Fibroblast of lung (primary cell): ENCODE results near the gene SLC16A2. TPM values are rescaled to one million over a fixed set of nuclear protein-coding genes. Genes with fewer than 3 reads are reported as not detected.

Source experiments
- DNase-seq, 2 donors: peaks; one replicate each; pipeline versions ENCODE4 v3.0.0 to v3.0.0-alpha.2; 2010; ENCODE audit warnings: low read depth in 2 of 2
- H2AFZ ChIP-seq: 2 replicates; pipeline ENCODE4 v1.5.1; 2012; ENCODE audit warnings: low read length, control low read depth, inconsistent platforms
- H3K27ac ChIP-seq: 2 replicates; pipeline ENCODE4 v1.5.1; 2011; ENCODE audit warnings: low read length, control low read depth; ENCODE audit not compliant: insufficient read depth
- H3K27me3 ChIP-seq: 2 replicates; pipeline ENCODE4 v1.5.1; 2011; ENCODE audit warnings: mild to moderate bottlenecking, low read length; ENCODE audit not compliant: control insufficient read depth, insufficient read depth
- H3K36me3 ChIP-seq: 2 replicates; pipeline ENCODE4 v1.5.1; 2011; ENCODE audit warnings: low read length; ENCODE audit not compliant: control insufficient read depth, insufficient read depth
- H3K4me1 ChIP-seq: 2 replicates; pipeline ENCODE4 v1.5.1; 2011; ENCODE audit warnings: low read length; ENCODE audit not compliant: control insufficient read depth, insufficient read depth; ENCODE audit errors: extremely low read depth
- H3K4me2 ChIP-seq: 2 replicates; pipeline ENCODE4 v1.5.1; 2011; ENCODE audit warnings: low read length, control low read depth; ENCODE audit not compliant: insufficient read depth; ENCODE audit errors: extremely low read depth
- H3K4me3 ChIP-seq, 4 experiments: fragments of 200-600 bp in 1 of 4; sonication (generic) in 1 of 4; replicated peaks in 1 of 4; 2 replicates each; pipeline ENCODE4 v1.5.1; 2011 to 2016; ENCODE audit warnings: low read length in 4 of 4, low read depth in 3 of 4, mild to moderate bottlenecking in 3 of 4, control low read depth in 2 of 4, inconsistent platforms in 1 of 4, mixed read lengths in 1 of 4; ENCODE audit not compliant: insufficient read depth in 1 of 4; ENCODE audit errors: control extremely low read depth in 1 of 4
- H3K79me2 ChIP-seq: 2 replicates; pipeline ENCODE4 v1.5.1; 2012; ENCODE audit warnings: mild to moderate bottlenecking, low read length, inconsistent platforms; ENCODE audit not compliant: control insufficient read depth, insufficient read depth
- H3K9ac ChIP-seq: 2 replicates; pipeline ENCODE4 v1.5.1; 2011; ENCODE audit warnings: mild to moderate bottlenecking, low read length, control low read depth; ENCODE audit not compliant: insufficient read depth
- H3K9me3 ChIP-seq: 2 replicates; pipeline ENCODE4 v1.5.1; 2012; ENCODE audit warnings: low read depth, low read length; ENCODE audit not compliant: control insufficient read depth, insufficient read depth
- H4K20me1 ChIP-seq: 2 replicates; pipeline ENCODE4 v1.5.1; 2011; ENCODE audit warnings: low read length; ENCODE audit not compliant: control insufficient read depth, insufficient read depth; ENCODE audit errors: extremely low read depth
- CTCF ChIP-seq, 2 donors: IDR thresholded peaks in 1 of 2; conservative IDR thresholded peaks in 1 of 2; 1 replicate in 1 of 2; 2 replicates in 1 of 2; pipeline ENCODE4 v1.5.1; 2011 to 2012; ENCODE audit warnings: low read length in 2 of 2, control low read depth in 1 of 2, inconsistent platforms in 1 of 2, low read depth in 1 of 2, mild to moderate bottlenecking in 1 of 2
- EZH2 ChIP-seq: IDR thresholded peaks from 2 replicates; pipeline ENCODE4 v1.5.1; 2012; ENCODE audit warnings: low read length, control low read depth, mild to moderate bottlenecking; ENCODE audit errors: missing control alignments
- polyA plus RNA-seq, 2 donors: library from polyadenylated mRNA; depleted of rRNA in 1 of 2; stranded (reverse) in 1 of 2; unstranded in 1 of 2; fragments of >200 nt; gene quantifications; 2 replicates each; pipeline ENCODE4 v1.2.1, GENCODE V29; 2011 to 2012; ENCODE audit warnings: missing spikeins in 1 of 2
- total RNA-seq: library from RNA; depleted of rRNA; stranded (reverse); fragments of >200 nt; gene quantifications from 2 replicates; pipeline ENCODE4 v1.2.1, GENCODE V29; 2014

Gene SLC16A2
- total and polyA plus RNA-seq, 2 donors (not counting 1 experiment from before 2014, with no cell fraction given) = 7.8 to 27.2 TPM

GRCh38 chrX:74526764-74527163, 105.5 kb downstream of the SLC16A2 start:
- no peak for DNase-seq
- no peaks in the 10 kb centered on the region for H3K79me2 ChIP-seq
- H3K4me2 ChIP-seq = no peak overlapping the region
- H3K36me3 ChIP-seq = no peaks in the 10 kb centered on the region
- H4K20me1 ChIP-seq = no peaks in the 10 kb centered on the region
- no peak overlapping the region for H3K9ac ChIP-seq
- no peak overlapping the region for H3K4me3 ChIP-seq
- TF ChIP-seq EZH2 = no peak
- TF ChIP-seq CTCF (conservative IDR thresholded peaks at IDR 0.05 in 1 of 2, IDR thresholded peaks at IDR 0.05 in 1 of 2; ENCODE audit: low read depth in 1 of 2, low read length in 2 of 2) = no peak
- no peak overlapping the region for H3K27ac ChIP-seq
- H3K27me3 ChIP-seq = no peaks in the 10 kb centered on the region
- H2AFZ ChIP-seq = no peak overlapping the region
- no peaks in the 10 kb centered on the region for H3K9me3 ChIP-seq
- no peaks in the 10 kb centered on the region for H3K4me1 ChIP-seq

GRCh38 chrX:74527350-74527749, 106.1 kb downstream of the SLC16A2 start:
- Histone ChIP-seq H3K4me1 (no peaks in the 10 kb centered on the region), H3K9ac (no peak overlapping the region), H3K9me3 (no peaks in the 10 kb centered on the region), H3K36me3 (no peaks in the 10 kb centered on the region), H3K4me2 (no peak overlapping the region), H2AFZ (no peak overlapping the region), H4K20me1 (no peaks in the 10 kb centered on the region), H3K79me2 (no peaks in the 10 kb centered on the region), H3K27me3 (no peaks in the 10 kb centered on the region), H3K4me3 (no peak overlapping the region), H3K27ac (no peak overlapping the region)
- TF ChIP-seq CTCF (conservative IDR thresholded peaks at IDR 0.05 in 1 of 2, IDR thresholded peaks at IDR 0.05 in 1 of 2; ENCODE audit: low read depth in 1 of 2, low read length in 2 of 2) = no peak
- no peak for TF ChIP-seq EZH2
- DNase-seq = no peak

- H2AFZ ChIP-seq = no peak overlapping the region
- TF ChIP-seq CTCF (conservative IDR thresholded peaks at IDR 0.05 in 1 of 2, IDR thresholded peaks at IDR 0.05 in 1 of 2; ENCODE audit: low read depth in 1 of 2, low read length in 2 of 2) (no peak), EZH2 (no peak)
- no peaks in the 10 kb centered on the region for H3K27me3 ChIP-seq
- no peaks in the 10 kb centered on the region for H3K36me3 ChIP-seq
- no peaks in the 10 kb centered on the region for H3K79me2 ChIP-seq
- no peak overlapping the region for H3K27ac ChIP-seq
- H3K4me3 ChIP-seq = no peak overlapping the region
- no peak overlapping the region for H3K9ac ChIP-seq
- H4K20me1 ChIP-seq = no peaks in the 10 kb centered on the region
- no peaks in the 10 kb centered on the region for H3K4me1 ChIP-seq
- no peak for DNase-seq
- H3K9me3 ChIP-seq = no peaks in the 10 kb centered on the region
- H3K4me2 ChIP-seq = no peak overlapping the region
Measured at GRCh38 chrX:74529311-74529710, 108.0 kb downstream of the SLC16A2 start.
